ENCODE data around the gene AFTPH.
A peak's percentile ranks its signal among the peaks of the same experiment; 100 is the strongest.
"Not testable (repeated sequence)": the region's sequence is repeated elsewhere in the genome, so short reads cannot be mapped to it uniquely, and the experiment has no call there.

The AFTPH gene

DNA sequence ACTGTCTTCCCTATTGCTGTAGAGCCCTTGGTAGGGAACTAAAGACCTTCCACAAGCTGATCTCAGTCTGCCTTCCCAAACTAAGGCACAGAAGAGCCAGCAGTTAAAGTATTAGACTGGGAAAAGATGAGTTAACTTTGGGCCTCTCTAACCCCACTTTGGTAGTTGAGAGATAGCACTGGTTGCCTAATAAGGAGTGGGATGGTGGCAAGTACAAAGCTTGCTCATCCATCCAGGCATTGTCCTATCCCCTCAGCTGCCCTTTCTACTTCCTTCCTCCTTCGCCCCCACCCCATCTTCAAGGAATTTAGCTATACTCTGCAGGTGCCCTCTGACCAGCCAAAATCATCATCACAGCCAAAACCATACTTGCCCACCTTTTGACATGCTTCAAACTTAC is 22.2 kb upstream of the AFTPH start:
- DNase-seq = no peak

DNA sequence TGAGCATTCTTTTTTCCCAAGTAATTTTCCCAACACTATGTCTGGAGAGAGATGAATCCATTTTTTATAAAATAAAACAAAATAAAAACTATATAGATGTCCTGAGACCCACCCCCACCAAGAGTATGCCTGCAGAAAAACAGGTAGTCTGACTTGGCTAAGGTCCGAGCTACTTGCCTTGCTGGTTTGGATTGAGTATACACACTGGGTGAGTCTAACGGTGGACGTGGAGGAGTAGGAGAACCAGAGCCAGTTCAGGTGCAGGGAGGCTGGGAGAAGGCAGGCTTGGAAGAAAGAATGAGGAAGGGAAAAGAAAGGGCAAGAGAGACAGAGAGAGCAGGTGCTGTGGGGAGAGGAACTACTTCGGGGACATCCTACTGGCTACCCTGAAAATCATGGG is 21.3 kb upstream of the AFTPH start:
- DNase-seq = no peak

DNA sequence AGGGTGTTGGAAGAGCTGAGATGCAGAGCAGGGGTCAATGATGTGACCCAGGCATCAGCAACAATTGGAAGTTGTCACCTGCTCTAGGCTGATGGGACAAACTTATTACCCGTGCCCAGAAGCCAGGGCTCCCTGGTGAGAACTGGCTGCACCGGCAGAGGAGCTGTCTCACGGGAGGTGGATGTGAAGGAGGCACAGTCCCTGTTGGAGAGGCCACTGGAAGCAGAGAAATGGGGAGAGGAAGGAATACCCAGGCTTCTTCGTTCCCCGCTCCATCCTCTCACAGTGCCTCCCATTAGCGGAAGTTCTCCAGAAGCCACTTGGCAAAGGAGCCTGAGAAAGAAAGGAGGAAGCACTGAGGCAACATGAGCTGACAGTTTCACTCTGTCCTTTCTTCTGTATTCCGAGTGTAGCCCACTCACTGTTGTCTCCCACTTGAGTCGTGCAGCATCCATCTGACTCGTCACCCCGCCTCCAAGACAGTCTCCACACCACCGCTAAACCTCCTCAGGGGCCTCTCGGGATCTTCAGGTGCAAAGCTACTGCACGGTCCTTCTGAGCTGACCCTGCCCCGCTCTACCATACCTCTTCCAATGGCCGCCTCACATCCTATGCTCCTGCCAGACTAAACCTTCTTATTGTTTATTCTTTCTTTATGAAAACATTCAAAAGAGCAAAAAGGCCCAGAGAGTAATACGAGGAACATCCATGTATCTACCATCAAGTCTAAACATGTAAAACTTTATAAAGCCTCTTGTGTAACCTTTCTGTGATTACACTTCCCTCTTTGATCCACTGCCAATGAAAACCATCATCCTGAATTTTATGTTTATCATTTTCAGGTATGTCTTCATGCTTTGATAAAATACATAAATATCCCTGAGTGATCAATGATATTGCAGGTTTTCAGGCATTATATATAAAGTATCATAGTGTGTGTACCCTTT is 19.1 kb upstream of the AFTPH start:
- DNase-seq = no peak

DNA sequence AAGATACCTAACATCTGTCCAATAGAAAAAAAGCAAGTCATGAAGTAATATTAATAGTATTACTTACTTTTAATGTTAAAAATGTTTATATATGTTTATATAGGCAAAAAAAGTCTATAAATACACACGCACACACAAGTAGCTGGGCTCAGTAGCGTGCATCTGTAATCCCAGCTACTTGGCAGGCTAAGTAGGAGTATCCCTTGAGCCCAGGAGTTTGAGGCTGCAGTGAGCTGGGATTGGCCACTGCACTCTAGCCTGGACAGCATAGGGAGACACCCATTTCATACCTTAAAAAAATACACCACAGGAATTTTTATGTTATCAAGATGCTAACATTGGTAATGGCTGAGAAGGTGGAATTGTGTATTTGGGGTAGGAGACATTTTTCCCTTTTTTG is 17.4 kb upstream of the AFTPH start:
- DNase-seq = no peak

DNA sequence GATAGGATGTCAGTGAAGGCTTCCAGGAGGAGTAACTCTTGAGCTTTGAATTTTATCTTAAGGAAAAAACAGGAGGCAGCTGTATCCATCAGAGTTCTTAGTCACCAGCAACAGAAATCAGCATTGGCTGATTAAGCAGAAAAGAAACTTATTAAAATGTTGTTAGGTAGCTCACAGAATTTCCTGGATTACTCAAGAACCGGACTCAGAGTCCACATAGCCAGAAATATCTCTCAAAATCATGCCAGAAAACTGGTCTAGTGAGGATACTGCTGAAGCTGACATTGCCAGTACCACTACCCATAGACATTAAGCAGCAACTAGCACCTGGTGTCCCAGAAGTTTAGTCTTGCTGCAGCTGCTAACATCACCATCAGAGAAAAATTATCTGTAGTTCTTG is 10.1 kb upstream of the AFTPH start:
- DNase-seq = no peak

DNA sequence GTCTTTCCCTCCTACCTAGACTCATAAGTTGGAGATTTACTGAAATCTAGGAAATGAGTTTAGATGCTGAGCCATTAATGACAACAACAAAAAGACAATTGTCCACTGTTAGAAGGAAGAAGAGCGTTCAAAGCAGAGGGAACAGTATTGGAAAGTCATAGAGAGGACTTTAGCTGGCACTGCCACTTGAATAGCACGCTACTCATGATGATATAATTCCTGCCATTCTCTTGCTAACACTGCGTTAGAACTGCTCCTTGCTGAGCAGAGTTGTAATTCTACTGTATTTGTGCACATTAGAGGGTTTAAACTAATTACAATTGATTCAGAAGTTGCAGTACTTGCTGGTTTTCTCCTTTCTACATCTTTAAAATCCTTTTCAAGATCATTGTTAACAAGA is 9.0 kb upstream of the AFTPH start:
- DNase-seq = no peak

DNA sequence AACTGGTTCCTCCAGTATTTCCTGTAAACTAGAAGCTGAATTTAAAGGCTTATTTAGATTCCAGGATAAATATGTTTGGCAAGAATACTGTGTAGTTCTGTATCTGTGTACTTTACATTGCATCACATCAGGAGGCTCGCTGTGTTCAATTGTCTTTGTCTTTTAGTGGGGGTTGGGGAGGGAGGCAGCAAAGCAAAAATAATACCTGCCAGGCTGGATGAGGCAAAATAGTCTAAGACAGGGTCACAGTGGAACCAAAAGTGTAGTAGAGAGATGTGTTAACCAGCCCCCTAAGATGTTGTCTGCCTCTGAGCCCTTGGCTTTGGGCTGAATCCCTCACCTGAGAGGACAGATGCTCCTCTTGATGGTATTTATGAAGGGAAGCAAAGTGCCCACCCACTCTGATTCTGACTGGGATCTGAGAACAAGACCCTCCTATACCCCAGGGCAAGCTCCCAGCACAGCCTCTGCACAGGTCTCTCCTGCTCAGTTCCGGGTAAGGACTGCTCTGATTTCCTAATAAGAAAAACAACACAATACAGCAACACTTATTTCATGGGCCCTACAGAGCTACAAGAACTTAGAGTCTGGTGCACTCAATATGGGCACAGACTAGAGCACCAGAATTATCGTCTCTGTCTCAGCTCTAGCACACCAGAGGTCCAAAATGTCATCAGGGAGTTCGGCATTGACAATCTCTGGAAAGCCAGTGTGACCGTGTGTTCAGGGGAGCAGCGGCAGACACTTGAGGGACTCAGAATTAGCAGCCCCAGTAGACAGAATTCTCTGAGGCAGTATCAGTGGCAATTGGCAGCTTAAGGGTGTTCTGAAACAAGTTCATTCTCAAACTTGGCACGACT is 7.2 kb upstream of the AFTPH start:
- no peak for DNase-seq

DNA sequence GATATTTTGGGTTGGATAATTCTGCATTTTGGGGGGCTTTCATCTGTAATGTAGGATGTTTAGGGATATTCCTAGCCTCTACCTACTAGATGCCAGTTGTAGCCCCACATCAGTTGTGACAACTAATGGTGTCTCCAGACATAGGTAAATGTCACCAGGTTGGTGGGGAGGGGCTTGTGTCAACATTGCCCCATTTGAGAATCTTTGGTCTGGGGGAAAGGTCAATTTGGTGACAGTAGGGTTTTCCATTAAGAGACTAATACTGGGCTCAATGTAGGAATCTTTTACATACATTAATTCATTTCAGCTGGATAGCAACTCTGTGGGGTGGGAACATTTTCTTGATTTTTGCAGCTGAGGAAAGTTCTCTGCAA is 6.6 kb upstream of the AFTPH start:
- DNase-seq = no peak

DNA sequence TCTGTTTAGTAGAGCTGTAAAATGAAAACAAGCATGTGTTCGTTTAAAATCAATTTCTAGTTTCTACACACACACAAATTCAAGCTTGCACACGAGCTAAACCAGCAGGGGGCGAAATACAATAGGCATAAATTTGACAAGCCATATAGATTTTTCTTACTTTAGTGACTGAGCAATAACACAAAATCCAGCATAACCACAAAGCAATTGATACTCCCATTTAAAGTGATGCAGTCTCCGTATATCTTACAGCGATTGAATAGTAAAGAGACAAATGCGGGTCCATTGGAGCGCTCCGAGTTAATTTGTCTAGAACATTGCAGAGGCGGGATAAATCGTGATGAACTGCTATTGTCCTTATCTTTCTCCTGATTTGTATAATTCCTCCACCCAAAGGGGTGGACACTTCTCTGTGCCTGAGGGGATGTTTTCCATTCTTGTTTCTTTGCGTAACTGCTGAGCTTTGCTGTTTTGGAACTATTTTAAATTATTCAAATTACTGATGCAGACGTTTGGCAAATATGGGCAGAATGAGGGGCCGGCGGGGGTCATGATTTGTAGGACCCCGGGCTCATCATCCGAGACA is 1.2 kb upstream of the AFTPH start:
- peak; percentile 87 for DNase-seq

DNA sequence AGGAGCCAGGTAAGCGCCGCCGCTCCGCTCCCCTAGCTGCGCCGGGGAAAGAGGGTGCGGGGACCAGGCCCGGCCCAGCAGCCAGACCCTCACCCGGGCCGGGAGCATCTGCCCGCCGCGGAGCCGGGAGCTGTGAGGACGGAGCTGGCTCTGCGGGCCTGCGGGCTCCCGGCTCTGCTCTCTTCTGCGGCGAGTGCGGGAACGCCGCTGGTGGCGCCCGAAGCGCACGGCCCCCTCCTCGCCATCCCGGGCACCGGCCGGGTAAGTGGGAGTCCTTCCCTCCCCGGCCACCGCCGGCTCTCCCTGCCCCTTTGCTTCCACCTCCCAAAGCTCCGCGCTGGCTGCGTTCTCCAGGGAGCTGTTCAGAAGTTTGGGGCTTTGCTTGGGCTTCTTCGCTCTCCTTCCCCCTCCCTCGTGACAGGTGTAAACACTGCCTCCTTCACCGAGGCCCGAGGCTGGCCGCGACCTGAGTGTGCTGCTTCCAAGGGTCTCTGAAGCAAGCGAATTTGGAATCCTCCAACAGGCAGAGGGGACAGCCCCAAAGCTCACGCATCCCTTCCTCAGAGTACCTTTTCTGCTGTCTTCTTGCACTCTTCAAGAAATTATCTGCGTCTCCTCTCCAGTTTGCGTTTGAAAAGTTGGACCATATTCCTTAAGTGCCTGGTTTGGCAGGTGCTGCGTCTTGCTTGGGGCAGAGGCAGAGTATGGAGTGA is 632 bp downstream of the AFTPH start:
- peak; percentile 8 for DNase-seq

DNA sequence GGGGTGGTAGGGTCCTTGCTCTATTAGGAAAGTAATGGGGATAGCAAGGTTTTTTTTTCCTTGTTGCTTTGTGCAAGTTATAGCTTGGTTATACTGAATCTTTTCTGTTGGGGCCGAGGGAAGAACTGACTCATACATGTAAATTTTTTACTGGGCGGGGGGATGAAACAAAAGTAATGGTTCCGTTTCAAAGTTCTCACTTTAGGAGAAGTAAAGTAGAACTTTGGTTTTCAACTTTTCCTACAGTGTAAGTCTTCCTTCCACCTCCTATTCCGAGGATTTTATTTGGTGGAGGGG is 1.1 kb downstream of the AFTPH start:
- peak; percentile 63 for DNase-seq

DNA sequence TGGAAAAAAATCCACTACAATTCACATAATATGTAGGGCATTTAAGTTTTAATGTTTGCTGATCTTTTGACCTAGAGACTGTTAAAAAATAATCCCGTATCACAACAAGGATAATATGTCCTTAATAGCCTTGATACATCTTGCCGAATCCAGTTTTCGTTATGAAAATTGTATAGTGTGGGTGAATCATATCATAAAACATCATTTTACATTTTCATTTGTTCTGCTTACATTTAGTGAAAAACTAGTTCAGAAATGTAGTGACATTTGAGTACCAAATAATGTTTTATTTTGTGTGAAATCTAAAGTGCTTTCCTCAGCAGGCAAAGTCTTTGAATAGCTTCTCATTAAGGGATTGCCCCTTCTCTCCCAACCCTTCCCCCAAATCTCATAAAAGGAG is 1.9 kb downstream of the AFTPH start:
- DNase-seq = no peak

DNA sequence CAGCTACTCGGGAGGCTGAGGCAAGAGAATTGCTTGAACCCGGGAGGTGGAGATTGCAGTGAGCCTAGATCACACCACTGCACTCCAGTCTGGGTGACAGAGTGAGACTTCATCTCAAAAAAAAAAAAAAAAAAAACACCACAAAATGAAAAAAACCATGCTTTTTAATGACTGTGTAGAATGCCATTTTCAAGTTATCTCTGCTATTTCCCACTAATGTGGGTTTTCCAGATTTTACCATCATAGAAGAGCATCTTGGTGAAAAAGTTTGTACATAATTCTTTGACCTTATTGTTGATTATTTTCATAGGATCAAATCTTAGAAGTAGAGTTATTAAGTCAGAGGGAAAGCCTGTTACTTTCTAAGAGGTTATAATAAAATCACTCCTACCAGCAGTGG is 6.8 kb downstream of the AFTPH start:
- DNase-seq = not testable (repeated sequence)

DNA sequence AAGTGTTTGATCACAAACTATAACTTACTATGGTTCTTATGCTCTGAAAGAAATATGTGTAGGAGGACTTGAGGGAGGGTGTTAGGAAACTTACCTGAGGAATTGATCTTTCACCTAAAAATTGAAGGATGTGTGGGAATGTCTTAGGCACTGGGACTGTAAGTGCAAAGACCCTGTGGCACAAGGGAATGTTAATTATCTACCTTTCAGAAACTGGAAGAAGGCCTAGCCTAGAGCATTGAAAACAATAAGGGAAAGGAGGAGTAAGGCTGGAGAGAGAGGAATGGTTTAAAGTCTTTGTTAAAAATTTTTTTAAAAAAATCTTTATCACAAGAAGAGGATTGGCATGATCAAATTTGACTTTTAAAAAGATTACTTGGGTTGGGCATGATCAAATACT is 7.9 kb downstream of the AFTPH start:
- DNase-seq = no peak

DNA sequence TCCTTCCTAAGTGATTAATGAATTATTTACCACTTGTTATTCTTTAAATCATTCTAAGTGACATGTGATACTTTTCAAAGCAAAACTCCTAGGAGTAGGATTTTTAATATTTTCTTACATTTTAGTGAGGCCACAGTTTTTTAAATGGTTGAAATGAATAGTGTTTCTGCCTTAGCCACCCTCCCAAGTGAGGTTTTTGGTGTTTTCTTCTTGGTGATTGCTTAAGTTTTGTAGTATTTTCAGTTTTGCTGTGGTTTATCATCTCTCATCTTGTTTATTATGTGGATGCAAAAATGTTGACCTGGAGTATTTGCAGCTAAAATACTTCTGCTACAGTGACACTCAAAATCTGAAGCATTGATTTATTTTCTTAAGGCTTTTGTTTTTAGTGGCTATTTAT is 9.8 kb downstream of the AFTPH start:
- no peak for DNase-seq

DNA sequence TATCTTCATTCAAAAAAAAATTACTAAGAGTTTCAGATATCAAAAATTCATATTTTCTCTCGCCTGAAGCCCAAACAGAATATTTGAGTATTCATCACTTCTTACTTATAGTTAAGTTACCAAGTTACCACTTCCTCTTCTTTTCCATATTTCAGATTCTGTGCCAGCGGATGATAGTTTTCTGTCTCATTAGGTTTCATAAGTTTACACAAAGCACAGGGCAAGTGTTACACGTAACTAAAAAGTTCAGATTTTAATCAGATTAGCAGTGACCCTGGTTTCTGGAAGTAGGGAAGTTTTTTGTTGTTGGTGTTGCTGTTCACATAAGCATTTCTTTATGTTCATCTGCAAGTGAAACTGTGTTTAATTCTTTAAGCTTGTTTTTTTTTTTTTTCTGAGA is 10.2 kb downstream of the AFTPH start:
- DNase-seq = peak; percentile 17

DNA sequence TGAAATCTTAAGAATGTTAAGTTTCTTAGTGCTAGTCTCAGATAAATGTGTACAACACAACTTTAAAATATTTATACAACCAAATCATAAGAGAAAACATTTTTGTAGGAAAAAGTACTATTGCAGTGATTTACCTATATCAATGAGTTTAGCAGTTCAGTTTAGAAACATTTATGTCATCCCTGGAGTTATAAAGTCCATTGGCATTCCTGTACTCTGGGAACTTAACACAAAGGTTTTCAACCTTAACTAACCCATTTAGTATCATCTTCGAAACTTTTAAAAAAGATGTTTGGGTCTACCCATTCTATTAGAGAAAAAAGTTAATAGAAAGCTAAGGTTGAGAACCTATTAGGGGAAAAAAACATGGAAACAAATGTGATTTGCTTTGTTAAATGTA is 10.9 kb downstream of the AFTPH start:
- DNase-seq = no peak

DNA sequence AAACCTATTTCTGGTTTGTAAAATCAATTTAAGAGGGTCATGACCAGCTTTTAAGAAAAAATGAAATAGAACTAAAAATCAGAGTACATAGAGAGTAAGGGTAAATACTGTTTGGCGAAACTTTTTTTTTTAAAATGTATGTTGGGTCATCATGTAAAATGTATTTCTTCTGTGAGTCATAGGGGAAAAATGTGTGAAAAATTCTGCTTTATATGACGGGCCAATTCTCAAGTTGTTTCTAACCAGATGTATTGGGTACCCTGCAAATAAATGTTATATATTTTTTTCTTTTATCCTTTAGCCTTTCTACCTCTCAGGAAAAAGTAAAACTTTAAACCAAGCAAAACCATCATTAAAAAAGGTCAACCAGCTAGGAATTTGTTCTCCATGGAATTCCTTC is 13.9 kb downstream of the AFTPH start:
- no peak for DNase-seq

DNA sequence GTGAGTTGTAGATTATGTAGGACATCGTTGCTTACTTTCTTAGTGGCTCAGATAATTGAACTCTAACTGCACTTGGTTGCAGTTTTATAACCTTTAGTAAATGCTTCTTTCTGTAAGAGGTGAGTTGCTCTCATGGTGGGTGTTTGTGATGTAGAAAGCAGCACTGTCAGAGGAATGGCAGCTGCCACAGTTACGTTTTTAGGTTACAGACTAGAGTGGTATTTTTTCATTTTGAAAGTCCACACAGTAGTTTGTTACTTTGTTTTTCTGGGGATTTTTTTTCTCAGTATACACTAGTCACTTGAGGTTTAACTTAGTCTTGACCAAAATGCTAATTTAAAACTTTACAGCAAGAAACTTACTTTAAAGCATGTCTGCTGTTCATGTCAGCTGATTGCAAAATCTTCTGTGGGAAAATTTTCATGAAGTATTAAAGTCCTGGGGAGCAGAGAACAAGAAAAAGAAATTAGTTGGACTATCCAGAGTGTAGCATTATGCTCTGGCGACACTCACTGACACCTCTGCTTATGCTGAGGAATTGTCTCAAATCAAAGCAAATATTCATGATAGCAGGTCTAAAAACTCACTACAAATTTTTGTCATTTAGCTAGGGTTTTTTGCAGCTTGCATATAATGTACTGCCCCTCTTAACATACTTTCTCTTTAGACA is 14.8 kb downstream of the AFTPH start:
- DNase-seq = no peak

DNA sequence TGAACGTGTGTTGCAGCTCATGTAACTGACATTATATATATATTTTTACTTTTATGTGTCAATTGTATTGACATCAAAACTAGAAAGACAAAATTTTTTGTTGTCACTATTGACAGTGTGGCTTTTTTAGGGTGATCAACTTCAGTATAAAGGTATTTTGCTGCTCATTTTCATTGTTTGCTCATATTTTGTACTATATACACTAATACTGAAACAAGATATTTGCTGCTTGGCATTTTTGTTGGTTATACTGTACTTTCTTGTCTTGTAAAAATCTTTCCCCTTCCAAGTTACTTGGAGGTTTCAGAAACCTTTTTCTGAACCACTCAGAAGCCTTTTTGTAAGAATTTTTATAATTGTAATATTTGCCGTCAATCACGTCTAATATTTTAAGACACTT is 16.5 kb downstream of the AFTPH start:
- DNase-seq = no peak

DNA sequence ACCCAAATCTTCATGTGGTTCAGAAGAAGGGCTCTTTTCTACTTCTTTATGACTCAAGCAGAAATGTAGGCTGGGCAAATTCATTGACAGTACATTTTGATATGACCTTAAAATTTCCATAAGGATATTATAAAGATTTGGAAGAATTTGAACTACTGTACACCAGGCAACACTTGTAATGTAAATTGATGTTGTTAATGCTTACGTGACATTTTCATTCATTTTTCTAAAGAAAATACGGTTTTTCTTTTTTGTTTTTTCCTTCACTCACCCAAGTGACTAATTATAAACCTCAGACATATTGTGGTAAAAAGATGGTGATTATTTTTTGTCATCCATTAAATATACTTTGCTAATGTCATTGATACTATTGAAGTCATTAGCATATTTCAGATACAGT is 17.4 kb downstream of the AFTPH start:
- no peak for DNase-seq

DNA sequence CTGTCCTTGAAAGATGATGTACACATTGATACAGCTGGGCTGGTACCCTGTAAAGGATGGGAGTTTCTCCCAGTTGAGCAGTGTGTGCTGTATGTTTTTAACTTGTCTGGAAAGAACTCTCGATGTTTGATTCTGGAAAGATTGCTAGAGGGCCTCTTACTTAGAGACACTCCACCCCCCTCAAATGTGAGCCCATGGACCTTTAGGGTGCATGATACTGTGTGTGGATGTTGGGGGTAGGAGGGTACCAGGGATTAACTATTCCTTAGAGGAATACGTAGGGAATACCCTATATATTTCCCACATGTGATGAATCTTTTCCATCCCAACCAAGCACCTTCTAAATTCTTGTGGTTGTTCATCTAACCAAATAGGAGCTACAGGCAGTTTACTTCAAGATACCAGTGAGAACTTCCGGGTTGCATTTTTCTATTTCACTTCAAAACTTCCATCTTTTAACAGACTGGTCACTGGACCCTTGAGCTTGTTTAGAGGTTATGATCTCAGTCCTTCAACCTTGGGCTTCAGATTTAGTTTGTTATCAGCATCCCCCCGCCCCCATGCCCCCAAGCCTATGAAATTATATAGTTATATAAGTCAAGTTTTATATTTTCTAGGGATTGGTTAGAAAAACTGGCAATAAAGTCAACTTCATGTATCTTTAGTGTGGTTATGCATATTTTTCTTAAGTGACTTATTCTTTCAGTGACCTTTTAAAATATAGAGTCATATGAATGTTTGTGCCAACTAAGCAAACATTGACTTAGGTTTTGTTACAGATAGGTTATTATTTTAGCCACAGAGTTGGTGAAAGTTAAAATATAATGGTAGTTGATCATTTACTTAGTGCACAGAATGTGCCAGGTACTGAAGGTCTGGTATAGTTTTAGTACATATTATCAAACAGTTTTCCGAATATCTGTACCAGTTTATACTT is 18.2 kb downstream of the AFTPH start:
- DNase-seq = no peak
